Epithelial cell of esophagus (primary cell): Measurements from ENCODE around the gene UTS2B.

Experiments used
- DNase-seq: peaks from one replicate; pipeline ENCODE4 v3.0.0; 2010; ENCODE audit warnings: low read depth
- H3K4me3 ChIP-seq: 2 replicates; pipeline ENCODE4 v1.5.1; 2011; ENCODE audit warnings: mild to moderate bottlenecking, low read length, control low read depth
- TF ChIP-seq, protein P1 (sequence below): IDR thresholded peaks from 2 replicates; pipeline ENCODE4 v1.5.1; 2011; ENCODE audit warnings: low read depth, mild to moderate bottlenecking, low read length, control low read depth, inconsistent platforms; ENCODE audit not compliant: insufficient read depth; ENCODE audit errors: missing control alignments

UTS2B gene

DNA sequence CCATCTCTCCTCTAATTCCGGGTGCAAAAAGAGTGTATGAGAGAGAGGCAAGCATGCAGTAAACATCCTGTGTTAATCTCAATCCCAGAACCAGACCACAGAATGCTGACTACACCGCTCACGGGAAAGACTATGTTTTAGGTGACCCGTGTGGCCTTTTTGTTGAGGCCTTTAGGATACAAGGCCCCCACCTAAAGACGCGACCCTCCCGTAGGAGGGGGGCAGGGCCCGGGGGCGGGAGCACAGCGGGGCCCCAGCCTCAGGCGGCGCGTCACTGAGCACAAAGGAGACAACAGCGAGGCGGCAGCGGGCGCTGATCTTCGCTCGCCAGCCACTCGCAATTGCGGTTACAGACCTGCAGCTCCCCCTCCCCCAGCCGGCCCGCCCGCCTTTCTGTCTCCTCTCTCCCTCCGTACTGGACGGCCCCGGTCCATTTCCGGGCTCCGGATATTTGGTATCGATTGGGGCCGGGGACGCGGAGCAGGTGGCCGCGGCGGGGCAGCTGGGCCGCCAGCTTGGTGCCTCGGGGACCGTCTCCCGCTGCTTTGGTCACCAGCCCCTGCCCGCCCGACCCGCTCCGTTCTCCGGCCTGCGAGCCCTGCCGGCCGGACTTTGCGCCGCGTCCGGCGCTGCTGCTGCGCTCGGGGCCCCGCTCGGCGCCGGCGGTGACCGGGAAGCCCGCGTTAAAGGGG lies 1.2 kb downstream of the UTS2B start, which contains the start of gene CCDC50:
TSS of gene CCDC50 (plus strand) at position 433 of the 692 bp plus-strand sequence. CDS start 281 bp downstream, outside the sequence.
- TF ChIP-seq, protein P1, sequence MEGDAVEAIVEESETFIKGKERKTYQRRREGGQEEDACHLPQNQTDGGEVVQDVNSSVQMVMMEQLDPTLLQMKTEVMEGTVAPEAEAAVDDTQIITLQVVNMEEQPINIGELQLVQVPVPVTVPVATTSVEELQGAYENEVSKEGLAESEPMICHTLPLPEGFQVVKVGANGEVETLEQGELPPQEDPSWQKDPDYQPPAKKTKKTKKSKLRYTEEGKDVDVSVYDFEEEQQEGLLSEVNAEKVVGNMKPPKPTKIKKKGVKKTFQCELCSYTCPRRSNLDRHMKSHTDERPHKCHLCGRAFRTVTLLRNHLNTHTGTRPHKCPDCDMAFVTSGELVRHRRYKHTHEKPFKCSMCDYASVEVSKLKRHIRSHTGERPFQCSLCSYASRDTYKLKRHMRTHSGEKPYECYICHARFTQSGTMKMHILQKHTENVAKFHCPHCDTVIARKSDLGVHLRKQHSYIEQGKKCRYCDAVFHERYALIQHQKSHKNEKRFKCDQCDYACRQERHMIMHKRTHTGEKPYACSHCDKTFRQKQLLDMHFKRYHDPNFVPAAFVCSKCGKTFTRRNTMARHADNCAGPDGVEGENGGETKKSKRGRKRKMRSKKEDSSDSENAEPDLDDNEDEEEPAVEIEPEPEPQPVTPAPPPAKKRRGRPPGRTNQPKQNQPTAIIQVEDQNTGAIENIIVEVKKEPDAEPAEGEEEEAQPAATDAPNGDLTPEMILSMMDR, result no peak
- H3K4me3 ChIP-seq, result peak within 1 kb of the TSS; percentile 69
- DNase-seq, result peak; percentile 77

DNA sequence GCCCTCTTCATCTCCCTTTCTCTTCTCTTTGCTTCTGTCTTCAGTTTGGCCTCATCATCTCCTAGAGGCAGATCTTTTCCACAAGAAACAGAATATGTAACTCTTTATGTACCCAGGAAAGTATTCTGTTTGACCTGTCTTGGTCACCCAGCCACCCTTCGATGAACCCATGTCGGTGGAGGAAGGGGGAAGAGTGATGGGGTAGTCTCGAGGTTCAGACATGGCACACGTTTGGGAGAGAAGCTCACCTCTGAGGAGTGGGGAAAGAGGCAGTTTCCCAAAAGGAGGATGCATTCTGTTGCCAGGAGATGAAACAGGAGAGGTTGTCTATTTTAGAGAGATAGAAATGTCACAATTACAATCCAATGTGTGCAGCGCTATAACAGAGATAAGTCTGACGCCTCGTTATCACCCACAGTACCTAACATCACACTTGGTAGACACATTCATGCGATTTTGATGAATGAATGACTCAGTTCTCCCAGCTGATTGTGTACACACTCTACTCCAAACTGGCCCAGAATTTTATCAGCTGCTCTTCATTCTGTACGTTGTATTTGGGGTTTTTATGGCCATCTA lies 1.9 kb downstream of the UTS2B start:
- peak overlapping the region; percentile 69 for H3K4me3 ChIP-seq
- TF ChIP-seq, protein P1, result no peak
- DNase-seq, result peak; percentile 31

DNA sequence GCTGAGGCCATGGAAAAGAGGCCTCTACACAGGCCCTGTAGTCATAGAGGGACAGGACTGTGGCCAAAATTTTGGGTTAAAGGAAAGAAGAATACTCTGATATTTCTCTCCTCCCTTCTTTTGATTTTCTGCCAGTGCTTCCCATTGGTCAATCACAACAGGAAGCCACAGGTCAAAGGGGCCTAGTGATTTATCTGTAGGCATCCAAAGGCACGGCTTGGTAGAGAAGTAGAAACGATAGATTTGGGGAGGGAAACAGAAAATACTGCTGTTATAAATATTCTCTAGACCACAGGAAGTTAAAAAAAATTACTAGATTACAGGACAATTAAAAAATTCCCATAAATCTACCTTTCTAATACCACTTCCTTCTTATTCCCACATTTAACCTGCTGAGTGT lies 2.8 kb downstream of the UTS2B start:
- no peak overlapping the region for H3K4me3 ChIP-seq
- TF ChIP-seq, protein P1, result no peak
- no peak for DNase-seq

DNA sequence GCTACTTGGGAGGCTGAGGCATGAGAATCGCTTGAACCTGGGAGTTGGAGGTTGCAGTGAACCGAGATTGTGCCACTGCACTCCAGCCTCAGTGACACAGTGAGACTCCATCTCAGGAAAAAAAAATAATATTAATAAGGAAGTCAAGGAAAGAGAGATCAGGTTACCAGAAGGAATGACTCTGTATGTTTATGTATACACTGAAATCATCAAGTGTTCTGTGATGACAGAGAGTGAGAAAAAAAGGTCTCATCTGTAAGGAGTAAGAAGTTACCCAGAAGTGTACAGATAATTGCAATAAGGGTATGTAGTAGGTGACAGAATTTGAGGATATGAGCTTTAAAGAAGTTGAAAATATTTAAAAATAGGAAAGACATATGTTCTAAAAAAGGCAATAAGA lies 5.4 kb downstream of the UTS2B start:
- TF ChIP-seq, protein P1, result no peak
- peak; percentile 38 for DNase-seq
- H3K4me3 ChIP-seq, result no peak overlapping the region

DNA sequence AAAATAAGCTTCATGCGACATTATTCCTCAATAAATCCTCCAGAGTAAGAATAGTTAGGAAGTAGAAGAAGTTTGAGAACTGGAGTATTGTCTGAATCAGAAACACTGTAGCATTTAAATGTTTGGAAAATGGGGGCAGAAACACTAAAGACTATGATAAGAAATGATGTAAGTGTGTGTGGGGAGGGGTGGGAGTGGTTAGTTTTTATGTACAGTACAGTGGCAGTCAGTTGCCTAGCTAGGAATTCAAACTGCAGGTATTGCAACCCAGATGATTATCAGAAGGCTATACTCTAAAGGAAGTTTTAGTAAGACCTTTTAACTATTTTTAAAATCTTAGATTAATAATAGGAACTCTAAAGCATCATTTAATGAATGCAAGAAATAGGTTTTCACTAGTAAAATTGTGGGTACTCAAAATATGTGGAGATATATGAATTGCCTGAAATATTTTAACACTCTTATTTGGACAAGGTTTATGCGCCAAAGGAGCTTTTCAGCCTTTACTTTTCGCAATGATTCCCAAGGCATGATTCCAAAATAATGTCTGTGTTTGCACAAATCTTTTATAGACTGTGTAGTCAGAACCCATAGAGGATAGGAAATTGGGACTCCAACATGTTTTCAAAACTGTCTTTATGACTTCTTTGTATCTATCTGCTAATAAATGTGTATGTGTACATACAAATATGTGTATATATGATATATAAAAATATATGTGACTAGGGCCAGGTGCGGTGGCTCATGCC lies 9.1 kb downstream of the UTS2B start:
- DNase-seq, result no peak
- H3K4me3 ChIP-seq, result no peak overlapping the region
- TF ChIP-seq, protein P1, result no peak

DNA sequence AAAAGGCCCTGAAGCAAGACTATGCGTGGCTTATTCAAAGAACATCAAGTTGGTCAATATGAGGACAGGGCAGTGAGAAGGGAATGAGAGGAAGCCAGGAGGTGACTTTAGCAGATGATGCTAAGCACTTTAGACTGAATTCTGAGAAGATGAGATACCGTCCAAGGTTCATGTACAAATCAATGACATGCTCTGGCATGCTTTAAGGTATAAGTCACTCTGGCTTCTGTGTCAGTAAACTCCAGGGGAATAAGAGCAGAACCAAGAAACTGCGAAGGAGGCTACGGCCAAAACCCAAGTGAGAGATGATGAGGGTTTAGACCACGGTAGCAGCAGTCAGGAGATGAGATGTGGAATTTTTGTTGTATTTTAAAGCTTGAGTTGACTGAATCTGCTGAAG lies 10.0 kb downstream of the UTS2B start:
- DNase-seq, result peak; percentile 64
- TF ChIP-seq, protein P1, result no peak
- H3K4me3 ChIP-seq, result no peak overlapping the region
